Hematopoietic multipotent progenitor cell (in vitro differentiated cells): ENCODE measurements around the gene PROZ. TPM values are rescaled to one million over a fixed set of nuclear protein-coding genes. Genes with fewer than 3 reads are reported as not detected.
"Not testable (repeated sequence)": the region's sequence is repeated elsewhere in the genome, so short reads cannot be mapped to it uniquely, and the experiment has no call there.

ENCODE experiments used
- DNase-seq, 3 donors: peaks; one replicate each; pipeline ENCODE4 v3.0.0-alpha.2; 2011 to 2015; ENCODE audit warnings: low read depth in 2 of 3, low spot score in 2 of 3
- total RNA-seq: library from RNA; depleted of rRNA; stranded (reverse); fragments of >200 nt; gene quantifications from one replicate; pipeline ENCODE4 v1.2.3, GENCODE V29; 2012

PROZ gene
- total RNA-seq, 1 donor, result not detected

- peak; percentile 55 to 73 (median 72) for DNase-seq
These were observed 4.4 kb upstream of the PROZ start for GRCh38 chr13:113153810-113154748.

GRCh38 chr13:113155201-113155600 lies 3.2 kb upstream of the PROZ start:
- peak in 1 of 3 donors; percentile 20 for DNase-seq

- DNase-seq, result no peak
These were observed 2.3 kb upstream of the PROZ start for GRCh38 chr13:113155982-113156655.

- no peak for DNase-seq
These were observed 1.1 kb upstream of the PROZ start for GRCh38 chr13:113157206-113157928.

- DNase-seq, result no peak
These were observed 498 bp downstream of the PROZ start for GRCh38 chr13:113158946-113159345.

GRCh38 chr13:113159701-113160100 lies 1.3 kb downstream of the PROZ start:
- DNase-seq, result no peak

GRCh38 chr13:113160983-113161382 lies 2.5 kb downstream of the PROZ start:
- no peak for DNase-seq

- no peak for DNase-seq
These were observed 3.0 kb downstream of the PROZ start for GRCh38 chr13:113161433-113161832.

GRCh38 chr13:113161975-113162374 lies 3.5 kb downstream of the PROZ start:
- DNase-seq, result not testable (repeated sequence)

- no peak for DNase-seq
These were observed 4.6 kb downstream of the PROZ start for GRCh38 chr13:113162783-113163685.

- DNase-seq, result peak in 1 of 3 donors; percentile 71
These were observed 6.0 kb downstream of the PROZ start for GRCh38 chr13:113164492-113164891.

GRCh38 chr13:113166266-113166665 lies 7.8 kb downstream of the PROZ start:
- no peak for DNase-seq

GRCh38 chr13:113166681-113167080 lies 8.2 kb downstream of the PROZ start:
- DNase-seq, result no peak

- no peak for DNase-seq
These were observed 8.7 kb downstream of the PROZ start for GRCh38 chr13:113167155-113167554.

- DNase-seq, result no peak
These were observed 9.1 kb downstream of the PROZ start for GRCh38 chr13:113167575-113167974.

GRCh38 chr13:113168211-113168610 lies 9.8 kb downstream of the PROZ start:
- no peak for DNase-seq

- DNase-seq, result no peak
These were observed 11.1 kb downstream of the PROZ start for GRCh38 chr13:113169277-113170272.

GRCh38 chr13:113170511-113170910 lies 12.1 kb downstream of the PROZ start:
- peak in 2 of 3 donors; percentile 33 to 58 for DNase-seq
